IMR-90 (cell line): Measurements from ENCODE around the gene PITX1. TPM values are rescaled to one million over a fixed set of nuclear protein-coding genes. Genes with fewer than 3 reads are reported as not detected.

Source experiments
- ATAC-seq: fragments of 200-7000 bp; cut with Tn5 transposase; 2 replicates; pipeline ENCODE4 v1.9.1; 2020; ENCODE audit warnings: low read depth, mild to moderate bottlenecking, moderate library complexity
- BruUV-seq: library from RNA; stranded (reverse); fragments of 400-500 nt; replicated peaks from 2 replicates; lab custom pipeline; 2021; lab: Mats Ljungman, UMichigan
- CTCF ChIA-PET: fragments of 300-600 bp; formaldehyde crosslinking; extraction: SDS; loops from one replicate; lab custom pipeline; 2021; ENCODE audit warnings: antibody characterized with exemption; lab: Yijun Ruan, JAX
- POLR2A ChIA-PET: fragments of 300-600 bp; sonication (Branson Sonifier 250); formaldehyde crosslinking; loops from one replicate; lab custom pipeline; 2022; ENCODE audit warnings: antibody characterized with exemption; ENCODE audit not compliant: unreplicated experiment; lab: Charles Lee
- DNase-seq: peaks from one replicate; pipeline ENCODE4 v3.0.0; 2013
- H2AFZ ChIP-seq: replicated peaks from 2 replicates; pipeline ENCODE3; 2013; ENCODE audit warnings: low read length, mild to moderate bottlenecking; ENCODE audit not compliant: poor library complexity
- H2AK5ac ChIP-seq: 2 replicates; pipeline ENCODE4 v1.6.1; 2013; ENCODE audit warnings: low read depth, low read length, inconsistent platforms
- H2AK9ac ChIP-seq: replicated peaks from 2 replicates; pipeline ENCODE3; 2013; ENCODE audit warnings: mild to moderate bottlenecking, low read depth, low read length, moderate library complexity; ENCODE audit not compliant: poor library complexity
- H2BK120ac ChIP-seq: 2 replicates; pipeline ENCODE4 v1.6.1; 2013; ENCODE audit warnings: low read depth, low read length, inconsistent platforms
- H2BK15ac ChIP-seq: 3 replicates; pipeline ENCODE4 v1.6.1; 2013; ENCODE audit warnings: low read depth, low read length, inconsistent platforms
- H2BK20ac ChIP-seq: 2 replicates; pipeline ENCODE4 v1.6.1; 2013; ENCODE audit warnings: low read depth, mild to moderate bottlenecking, inconsistent platforms, low read length, moderate library complexity
- H2BK5ac ChIP-seq: 2 replicates; pipeline ENCODE4 v1.6.1; 2013; ENCODE audit warnings: mild to moderate bottlenecking, low read depth, low read length, inconsistent platforms; ENCODE audit not compliant: poor library complexity, severe bottlenecking
- H3K14ac ChIP-seq: replicated peaks from 2 replicates; pipeline ENCODE4 v1.6.1; 2013; ENCODE audit warnings: low read depth, low read length, inconsistent platforms
- H3K18ac ChIP-seq: 2 replicates; pipeline ENCODE4 v1.6.1; 2013; ENCODE audit warnings: low read depth, low read length, control low read depth
- H3K23ac ChIP-seq: 2 replicates; pipeline ENCODE4 v1.6.1; 2013; ENCODE audit warnings: low read depth, low read length, inconsistent platforms
- H3K27ac ChIP-seq: 2 replicates; pipeline ENCODE4 v1.5.1; 2013; ENCODE audit warnings: mild to moderate bottlenecking, control low read depth, low read length; ENCODE audit not compliant: insufficient read depth
- H3K27me3 ChIP-seq: 2 replicates; pipeline ENCODE4 v1.6.1; 2013; ENCODE audit warnings: low read length; ENCODE audit not compliant: control insufficient read depth, insufficient read depth
- H3K36me3 ChIP-seq: 2 replicates; pipeline ENCODE4 v1.6.1; 2013; ENCODE audit warnings: low read length, mixed read lengths; ENCODE audit not compliant: control insufficient read depth, insufficient read depth
- H3K4ac ChIP-seq: 2 replicates; pipeline ENCODE4 v1.6.1; 2013; ENCODE audit warnings: low read depth, low read length, inconsistent platforms
- H3K4me1 ChIP-seq: 2 replicates; pipeline ENCODE4 v1.6.1; 2013; ENCODE audit warnings: low read length, mixed read lengths; ENCODE audit not compliant: control insufficient read depth, insufficient read depth
- H3K4me2 ChIP-seq: 2 replicates; pipeline ENCODE4 v1.6.1; 2013; ENCODE audit warnings: low read depth, mild to moderate bottlenecking, control low read depth, low read length, moderate library complexity
- H3K4me3 ChIP-seq: 2 replicates; pipeline ENCODE4 v1.5.1; 2013; ENCODE audit warnings: low read depth, mild to moderate bottlenecking, control low read depth, low read length, moderate library complexity; ENCODE audit not compliant: insufficient read depth
- H3K56ac ChIP-seq: 2 replicates; pipeline ENCODE4 v1.6.1; 2013; ENCODE audit warnings: low read length, inconsistent platforms; ENCODE audit not compliant: insufficient read depth; ENCODE audit errors: extremely low read depth
- H3K79me1 ChIP-seq, 2 experiments: 2 replicates each; pipeline ENCODE4 v1.6.1; 2013; ENCODE audit warnings: low read length in 2 of 2, inconsistent platforms in 1 of 2, low read depth in 1 of 2
- H3K9ac ChIP-seq: 2 replicates; pipeline ENCODE4 v1.6.1; 2013; ENCODE audit warnings: low read depth, low read length, control low read depth
- H3K9me1 ChIP-seq: 2 replicates; pipeline ENCODE4 v1.6.1; 2013; ENCODE audit warnings: low read length, inconsistent platforms; ENCODE audit not compliant: insufficient read depth
- H3K9me3 ChIP-seq: 2 replicates; pipeline ENCODE4 v1.6.1; 2013; ENCODE audit warnings: low read length; ENCODE audit not compliant: control insufficient read depth, insufficient read depth
- H4K20me1 ChIP-seq: 2 replicates; pipeline ENCODE4 v1.6.1; 2013; ENCODE audit warnings: low read length, inconsistent platforms; ENCODE audit not compliant: insufficient read depth
- H4K5ac ChIP-seq: 2 replicates; pipeline ENCODE4 v1.6.1; 2013; ENCODE audit warnings: mild to moderate bottlenecking, low read depth, low read length, control low read depth
- H4K8ac ChIP-seq, 2 experiments: 2 replicates each; pipeline ENCODE4 v1.6.1; 2013; ENCODE audit warnings: low read depth in 2 of 2, low read length in 2 of 2, control low read depth in 1 of 2, inconsistent platforms in 1 of 2
- H4K91ac ChIP-seq: 2 replicates; pipeline ENCODE4 v1.6.1; 2013; ENCODE audit warnings: low read depth, low read length, inconsistent platforms; ENCODE audit not compliant: insufficient read depth
- BHLHE40 ChIP-seq: fragments of 150-350 bp; IDR thresholded peaks from 2 replicates; pipeline ENCODE4 v1.6.1; 2016; ENCODE audit warnings: mild to moderate bottlenecking, low read depth, low read length
- CHD1 ChIP-seq: IDR thresholded peaks from 2 replicates; pipeline ENCODE4 v1.6.1; 2012; ENCODE audit warnings: low read depth, low read length, improper control_type of control experiment
- CTCF ChIP-seq: conservative IDR thresholded peaks from 2 replicates; pipeline ENCODE4 v1.5.1; 2012; ENCODE audit warnings: mild to moderate bottlenecking, low read depth, low read length, improper control_type of control experiment
- ELK1 ChIP-seq: fragments of 150-350 bp; IDR thresholded peaks from 2 replicates; pipeline ENCODE4 v1.6.1; 2016; ENCODE audit warnings: low read depth, mild to moderate bottlenecking, low read length, moderate library complexity, borderline replicate concordance
- MAFK ChIP-seq: IDR thresholded peaks from 2 replicates; pipeline ENCODE4 v1.6.1; 2012; ENCODE audit warnings: low read depth, low read length, improper control_type of control experiment
- MAZ ChIP-seq: IDR thresholded peaks from 2 replicates; pipeline ENCODE4 v1.6.1; 2012; ENCODE audit warnings: low read depth, mild to moderate bottlenecking, low read length, improper control_type of control experiment, moderate library complexity, borderline replicate concordance
- MXI1 ChIP-seq: IDR thresholded peaks from 2 replicates; pipeline ENCODE4 v1.6.1; 2012; ENCODE audit warnings: low read depth, mild to moderate bottlenecking, low read length, moderate library complexity, borderline replicate concordance
- RAD21 ChIP-seq: IDR thresholded peaks from 2 replicates; pipeline ENCODE4 v1.6.1; 2012; ENCODE audit warnings: low read length, improper control_type of control experiment
- RFX5 ChIP-seq: IDR thresholded peaks from 2 replicates; pipeline ENCODE4 v1.8.0; 2012; ENCODE audit warnings: low read depth, mild to moderate bottlenecking, low read length, moderate library complexity
- WGBS, 2 experiments: methylation state at CpG; one replicate each; pipeline versions ENCODE4 v1.1.5 to v1.1.7; 2013; ENCODE audit warnings: missing lambda C conversion rate in 2 of 2; ENCODE audit not compliant: insufficient read length in 1 of 2; ENCODE audit errors: extremely low coverage in 2 of 2; 5-methylcytosine and 5-hydroxymethylcytosine counted together
- dilution Hi-C: fragments of 300-500 bp; cut with HindIII; formaldehyde crosslinking; loops from one replicate; pipeline ENCODE4 v1.14.3; 2018; ENCODE audit warnings: low sequenced_read_pairs; ENCODE audit not compliant: unreplicated experiment
- in situ Hi-C: fragments of 300-500 bp; cut with MboI; formaldehyde crosslinking; loops from 3 replicates; pipeline ENCODE4 v1.14.3; 2019; ENCODE audit warnings: low sequenced_read_pairs, inconsistent platforms, mixed read lengths
- intact Hi-C: fragments of 100-400 bp; cut with micrococcal nuclease; formaldehyde crosslinking; loops from 2 replicates; pipeline ENCODE4 v1.10.0; 2022
- polyA plus RNA-seq, 3 experiments: library from polyadenylated mRNA; depleted of rRNA; stranded (reverse); fragments of >200 nt; gene quantifications; 2 replicates each; pipeline ENCODE4 v1.2.3, GENCODE V29; 2012; ENCODE audit warnings: low replicate concordance in 1 of 3
- total RNA-seq: library from RNA; depleted of rRNA; stranded (reverse); fragments of >200 nt; gene quantifications from 2 replicates; pipeline ENCODE4 v1.2.3, GENCODE V29; 2012

PITX1 gene
- total and polyA plus RNA-seq, 2 of the 4 experiments (the other 2 are of a cell fraction), result 10.4 to 29.8 TPM

DNA sequence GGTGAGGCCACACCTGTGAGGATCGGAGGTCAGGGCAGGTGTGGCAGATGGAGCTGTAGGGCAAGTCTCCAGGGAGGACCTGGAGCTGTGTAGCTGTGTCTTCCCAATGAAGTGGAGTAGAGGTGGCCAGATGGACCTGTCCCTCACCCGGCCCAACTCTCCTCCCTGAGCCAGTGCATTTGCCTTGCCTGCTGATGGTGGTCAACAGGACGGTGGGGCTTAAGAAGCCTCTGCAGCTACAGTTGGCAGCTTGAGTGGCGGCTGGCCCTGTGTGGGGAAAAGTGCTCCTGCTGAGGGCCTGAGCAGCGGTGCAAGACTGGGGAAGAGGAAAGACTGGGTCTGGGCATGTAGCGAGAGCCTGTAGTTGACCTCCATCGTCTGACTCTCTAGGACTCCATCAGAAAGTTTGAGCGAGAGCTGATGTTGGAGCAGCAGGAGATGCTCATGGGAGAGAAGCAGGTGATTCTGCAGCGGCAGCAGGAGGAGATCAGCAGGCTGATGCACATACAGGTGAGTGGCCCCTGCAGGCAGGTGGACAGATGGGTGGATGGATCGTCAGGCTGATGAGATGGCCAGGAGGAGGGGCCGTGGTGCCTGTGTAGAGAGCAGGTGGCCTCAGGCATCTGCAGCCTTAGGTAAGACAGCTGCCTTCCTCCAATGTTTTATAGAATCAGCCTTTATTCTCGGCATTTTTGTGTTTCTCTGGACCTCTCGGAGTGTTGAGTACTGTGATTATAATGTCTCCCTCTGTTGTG lies 24.9 kb downstream of the PITX1 start (continued):
- TF ChIP-seq ELK1, result no peak

- no peak overlapping the region for H3K23ac ChIP-seq
- no peak overlapping the region for H3K14ac ChIP-seq
- no peak overlapping the region for H2BK120ac ChIP-seq
- H2BK20ac ChIP-seq, result no peak overlapping the region
- H3K4me1 ChIP-seq, result no peaks in the 10 kb centered on the region
- no peak overlapping the region for H4K91ac ChIP-seq
- H4K5ac ChIP-seq, result no peak overlapping the region
- dilution Hi-C loops (no loop called here), in situ Hi-C loops (no loop called here), intact Hi-C loops (no loop called here)
- H2AK9ac ChIP-seq, result no peak overlapping the region
- 0 out of 2 replicates have a peak, but pooled peaks cover 2% of the 10 kb centered on the region for H3K27me3 ChIP-seq
- H2BK15ac ChIP-seq, result no peak overlapping the region
- H3K9me1 ChIP-seq, result peaks cover 4% of the 10 kb centered on the region; the same call in 1 of the 2 replicates
- WGBS, 2 experiments, result no CpG with 5 or more reads among the region's 8 CpGs
- ChIA-PET POLR2A (no interaction called here), CTCF (no interaction called here)
- no peaks in the 10 kb centered on the region; the same call in 1 of the 2 replicates for H3K36me3 ChIP-seq
- H4K8ac ChIP-seq, result no peak overlapping the region
- no peak overlapping the region for H3K9ac ChIP-seq
- H3K9me3 ChIP-seq, result peaks cover 2% of the 10 kb centered on the region; the same call in 1 of the 2 replicates
- TF ChIP-seq MAZ, result no peak
- TF ChIP-seq RAD21, result no peak
- TF ChIP-seq MXI1, result no peak
- no peak for TF ChIP-seq RFX5
- TF ChIP-seq BHLHE40, result no peak
- TF ChIP-seq MAFK, result no peak
- no peak for TF ChIP-seq CHD1
- TF ChIP-seq CTCF, result no peak
- no peak overlapping the region for H2AFZ ChIP-seq
- no TSS peak for BruUV-seq
- no peak overlapping the region for H3K4me2 ChIP-seq
- DNase-seq (no peak), ATAC-seq (no peak)
- H3K4me3 ChIP-seq, result no peak overlapping the region
- no peak overlapping the region for H3K56ac ChIP-seq
- H2AK5ac ChIP-seq, result no peak overlapping the region
- no peak overlapping the region for H2BK5ac ChIP-seq
- H3K4ac ChIP-seq, result no peak overlapping the region
- H4K20me1 ChIP-seq, result peaks cover 1% of the 10 kb centered on the region
- H3K18ac ChIP-seq, result no peak overlapping the region
- no peaks in the 10 kb centered on the region for H3K79me1 ChIP-seq
- no peak overlapping the region for H3K27ac ChIP-seq
Observed at GRCh38 chr5:135008556-135008955, 25.5 kb downstream of the PITX1 start.
